ENCODE results near the gene CDH5.

CDH5 gene

DNA sequence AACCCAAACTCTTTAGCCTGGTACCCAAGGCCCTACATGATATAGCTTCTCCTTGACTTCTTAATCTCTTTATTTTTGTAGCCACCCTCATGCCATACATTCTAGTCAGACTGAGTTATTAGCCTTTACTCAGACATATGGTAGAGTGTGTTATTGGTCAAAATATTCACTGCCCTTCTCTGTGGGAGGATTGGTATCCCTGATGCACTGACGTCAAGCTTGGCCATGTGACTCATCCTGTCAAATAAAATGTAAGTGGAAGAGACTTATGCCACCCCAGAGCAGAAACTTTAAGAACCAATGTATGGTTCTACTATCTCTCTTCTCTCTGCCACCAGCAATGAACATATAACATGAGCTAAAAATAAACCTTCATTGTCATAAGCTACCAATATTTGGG lies 48.4 kb downstream of the CDH5 start:
- TF ChIP-seq, protein P1, sequence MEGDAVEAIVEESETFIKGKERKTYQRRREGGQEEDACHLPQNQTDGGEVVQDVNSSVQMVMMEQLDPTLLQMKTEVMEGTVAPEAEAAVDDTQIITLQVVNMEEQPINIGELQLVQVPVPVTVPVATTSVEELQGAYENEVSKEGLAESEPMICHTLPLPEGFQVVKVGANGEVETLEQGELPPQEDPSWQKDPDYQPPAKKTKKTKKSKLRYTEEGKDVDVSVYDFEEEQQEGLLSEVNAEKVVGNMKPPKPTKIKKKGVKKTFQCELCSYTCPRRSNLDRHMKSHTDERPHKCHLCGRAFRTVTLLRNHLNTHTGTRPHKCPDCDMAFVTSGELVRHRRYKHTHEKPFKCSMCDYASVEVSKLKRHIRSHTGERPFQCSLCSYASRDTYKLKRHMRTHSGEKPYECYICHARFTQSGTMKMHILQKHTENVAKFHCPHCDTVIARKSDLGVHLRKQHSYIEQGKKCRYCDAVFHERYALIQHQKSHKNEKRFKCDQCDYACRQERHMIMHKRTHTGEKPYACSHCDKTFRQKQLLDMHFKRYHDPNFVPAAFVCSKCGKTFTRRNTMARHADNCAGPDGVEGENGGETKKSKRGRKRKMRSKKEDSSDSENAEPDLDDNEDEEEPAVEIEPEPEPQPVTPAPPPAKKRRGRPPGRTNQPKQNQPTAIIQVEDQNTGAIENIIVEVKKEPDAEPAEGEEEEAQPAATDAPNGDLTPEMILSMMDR (IDR thresholded peaks at IDR 0.05; ENCODE audit: poor library complexity, severe bottlenecking): no peak
- H3K9me3 ChIP-seq (ENCODE audit: severe bottlenecking): peaks cover 2% of the 10 kb centered on the region
- no peaks in the 10 kb centered on the region for H3K27me3 ChIP-seq (ENCODE audit: insufficient read depth, poor library complexity, severe bottlenecking)
- 0 out of 3 replicates have a peak, but pooled peaks have one; percentile 29 for ATAC-seq (ENCODE audit: low read depth)
- DNase-seq (ENCODE audit: low spot score): no peak
- no peak overlapping the region for H3K4me3 ChIP-seq (ENCODE audit: severe bottlenecking)
- H3K4me1 ChIP-seq (ENCODE audit: insufficient read depth, poor library complexity, severe bottlenecking): peaks cover under 1% of the 10 kb centered on the region
- H3K27ac ChIP-seq (ENCODE audit: poor library complexity, severe bottlenecking): no peak overlapping the region
- no peaks in the 10 kb centered on the region for H3K36me3 ChIP-seq (ENCODE audit: low read depth)

DNA sequence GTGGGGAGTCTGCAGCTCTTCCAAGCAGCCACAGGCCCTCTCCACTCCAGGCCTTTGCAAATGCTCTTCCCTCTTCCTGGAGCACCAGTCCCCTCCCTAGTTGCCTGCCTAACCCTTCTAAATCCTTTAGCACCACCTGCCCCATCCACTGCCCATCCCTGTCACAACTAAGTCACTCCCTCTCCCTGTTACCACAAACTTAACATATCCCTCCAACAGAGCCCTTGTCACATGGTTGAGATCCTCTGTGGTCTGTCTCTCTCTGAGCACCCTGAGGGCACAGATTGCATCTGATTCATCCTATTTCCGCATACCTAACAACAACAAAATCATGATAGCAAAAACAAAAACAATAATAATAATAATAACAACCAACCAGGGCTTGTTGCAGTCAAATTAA lies 49.6 kb downstream of the CDH5 start:
- ATAC-seq (ENCODE audit: low read depth): no peak

DNA sequence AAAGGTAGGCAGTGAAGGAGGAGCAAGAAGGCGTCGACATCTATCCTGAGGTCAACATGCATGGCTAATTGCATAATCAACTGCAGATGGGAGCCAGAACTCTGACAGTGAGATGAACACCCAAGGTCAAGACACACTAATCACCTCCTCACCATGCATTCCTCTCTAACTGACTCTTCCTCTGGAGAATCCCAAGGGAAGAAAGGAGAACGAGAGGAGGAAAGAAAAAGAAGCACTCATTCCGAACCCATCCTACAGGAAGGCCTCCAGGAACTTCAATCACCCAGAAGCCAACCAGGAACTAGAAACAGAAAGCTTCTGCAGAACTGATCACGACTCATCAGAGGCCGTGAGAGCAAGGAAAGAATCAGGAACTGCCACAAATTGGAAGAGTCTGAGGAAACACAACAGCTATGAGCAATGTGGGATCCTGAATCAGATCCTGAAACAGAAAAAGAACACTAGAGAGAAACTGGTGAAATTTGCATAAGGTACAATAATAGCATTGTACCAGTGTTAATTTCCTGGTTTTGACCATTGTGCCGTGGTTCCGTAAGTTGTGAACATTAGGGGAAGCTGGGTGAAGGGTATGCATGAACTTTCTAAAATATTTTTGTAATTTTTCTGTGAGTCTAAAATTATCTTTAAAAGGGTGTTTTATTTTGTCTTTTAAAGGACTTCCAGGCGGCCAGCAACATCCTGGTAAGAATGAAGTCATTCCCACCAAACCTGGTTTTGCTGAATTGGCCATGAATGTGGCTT lies 50.6 kb downstream of the CDH5 start:
- Histone ChIP-seq H3K36me3 (ENCODE audit: low read depth) (no peaks in the 10 kb centered on the region), H3K9me3 (ENCODE audit: severe bottlenecking) (peaks cover 2% of the 10 kb centered on the region), H3K27ac (ENCODE audit: poor library complexity, severe bottlenecking) (no peak overlapping the region), H3K4me1 (ENCODE audit: insufficient read depth, poor library complexity, severe bottlenecking) (no peaks in the 10 kb centered on the region), H3K27me3 (ENCODE audit: insufficient read depth, poor library complexity, severe bottlenecking) (no peaks in the 10 kb centered on the region), H3K4me3 (ENCODE audit: severe bottlenecking) (no peak overlapping the region)
- no peak for DNase-seq (ENCODE audit: low spot score)
- TF ChIP-seq, protein P1 (IDR thresholded peaks at IDR 0.05; ENCODE audit: poor library complexity, severe bottlenecking): no peak
- ATAC-seq (ENCODE audit: low read depth): peak; percentile 27; the same call in 1 of the 3 replicates

More for the DNA sequence above, 49.6 kb downstream of the CDH5 start:
- TF ChIP-seq, protein P1 (IDR thresholded peaks at IDR 0.05; ENCODE audit: poor library complexity, severe bottlenecking): no peak
- H3K27me3 ChIP-seq (ENCODE audit: insufficient read depth, poor library complexity, severe bottlenecking): no peaks in the 10 kb centered on the region
- no peak for DNase-seq (ENCODE audit: low spot score)
- H3K27ac ChIP-seq (ENCODE audit: poor library complexity, severe bottlenecking): no peak overlapping the region
- H3K36me3 ChIP-seq (ENCODE audit: low read depth): no peaks in the 10 kb centered on the region
- no peak overlapping the region for H3K4me3 ChIP-seq (ENCODE audit: severe bottlenecking)
- H3K4me1 ChIP-seq (ENCODE audit: insufficient read depth, poor library complexity, severe bottlenecking): no peaks in the 10 kb centered on the region
- peaks cover 2% of the 10 kb centered on the region for H3K9me3 ChIP-seq (ENCODE audit: severe bottlenecking)

DNA sequence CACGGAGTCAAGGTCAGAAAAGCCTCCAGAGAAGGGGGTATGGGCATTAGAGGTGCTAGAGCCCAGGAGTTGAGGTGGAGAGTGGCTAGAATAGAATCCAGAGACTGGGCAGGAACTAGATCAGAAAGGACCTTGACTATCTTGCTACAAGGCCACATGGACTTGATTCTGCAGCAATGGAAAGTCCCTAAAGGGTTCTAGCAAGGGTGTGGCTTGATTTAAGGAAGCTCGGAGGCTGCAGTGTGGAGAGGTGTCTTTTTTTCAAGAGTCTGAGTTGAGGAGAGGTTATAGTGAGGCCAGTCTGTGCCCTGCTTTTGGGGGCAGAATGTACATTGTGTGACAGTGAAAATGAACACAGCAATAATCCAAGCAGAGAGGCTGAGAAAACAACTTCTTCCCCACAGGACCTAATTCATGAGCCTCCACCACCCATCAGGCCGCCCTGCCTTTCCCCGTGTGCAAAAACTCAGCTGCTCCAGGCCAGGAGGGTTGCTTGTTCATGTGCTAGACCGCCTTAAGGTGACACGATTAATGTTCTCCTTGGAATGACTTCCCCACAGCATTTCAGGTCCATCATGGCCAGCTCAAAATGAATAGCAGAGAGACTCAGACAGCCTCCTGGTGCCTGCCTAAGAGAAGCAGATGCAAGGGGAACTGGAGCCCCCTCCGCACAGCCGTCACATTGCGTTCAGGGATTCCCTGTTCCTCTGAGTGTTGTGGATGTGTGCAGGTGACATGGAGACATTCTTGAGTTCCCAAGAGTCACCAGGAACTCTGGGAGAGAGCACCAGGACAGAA lies 51.9 kb downstream of the CDH5 start:
- Histone ChIP-seq H3K27me3 (ENCODE audit: insufficient read depth, poor library complexity, severe bottlenecking) (no peaks in the 10 kb centered on the region), H3K27ac (ENCODE audit: poor library complexity, severe bottlenecking) (no peak overlapping the region), H3K4me1 (ENCODE audit: insufficient read depth, poor library complexity, severe bottlenecking) (no peaks in the 10 kb centered on the region), H3K36me3 (ENCODE audit: low read depth) (no peaks in the 10 kb centered on the region), H3K4me3 (ENCODE audit: severe bottlenecking) (no peak overlapping the region), H3K9me3 (ENCODE audit: severe bottlenecking) (peaks cover 2% of the 10 kb centered on the region)
- ATAC-seq (ENCODE audit: low read depth) (no peak), DNase-seq (ENCODE audit: low spot score) (no peak)
- TF ChIP-seq, protein P1 (IDR thresholded peaks at IDR 0.05; ENCODE audit: poor library complexity, severe bottlenecking): no peak
